A673 (cell line): ENCODE results near the gene CARD9.

Source experiments
- EZH2 ChIP-seq: fragments of 200-600 bp; sonication (generic); IDR thresholded peaks from 2 replicates; pipeline ENCODE4 v1.6.1; 2017; ENCODE audit warnings: borderline replicate concordance, low read depth, mild to moderate bottlenecking, mixed read lengths, antibody characterized with exemption, low read length; ENCODE audit not compliant: poor library complexity, severe bottlenecking
- TF ChIP-seq, protein P1 (sequence below): fragments of 300-800, 200-600 bp; sonication (generic); conservative IDR thresholded peaks from 2 replicates; pipeline ENCODE4 v1.5.1; 2017; ENCODE audit warnings: low read depth, mild to moderate bottlenecking, antibody characterized with exemption, low read length, moderate library complexity, mixed read lengths

DNA sequence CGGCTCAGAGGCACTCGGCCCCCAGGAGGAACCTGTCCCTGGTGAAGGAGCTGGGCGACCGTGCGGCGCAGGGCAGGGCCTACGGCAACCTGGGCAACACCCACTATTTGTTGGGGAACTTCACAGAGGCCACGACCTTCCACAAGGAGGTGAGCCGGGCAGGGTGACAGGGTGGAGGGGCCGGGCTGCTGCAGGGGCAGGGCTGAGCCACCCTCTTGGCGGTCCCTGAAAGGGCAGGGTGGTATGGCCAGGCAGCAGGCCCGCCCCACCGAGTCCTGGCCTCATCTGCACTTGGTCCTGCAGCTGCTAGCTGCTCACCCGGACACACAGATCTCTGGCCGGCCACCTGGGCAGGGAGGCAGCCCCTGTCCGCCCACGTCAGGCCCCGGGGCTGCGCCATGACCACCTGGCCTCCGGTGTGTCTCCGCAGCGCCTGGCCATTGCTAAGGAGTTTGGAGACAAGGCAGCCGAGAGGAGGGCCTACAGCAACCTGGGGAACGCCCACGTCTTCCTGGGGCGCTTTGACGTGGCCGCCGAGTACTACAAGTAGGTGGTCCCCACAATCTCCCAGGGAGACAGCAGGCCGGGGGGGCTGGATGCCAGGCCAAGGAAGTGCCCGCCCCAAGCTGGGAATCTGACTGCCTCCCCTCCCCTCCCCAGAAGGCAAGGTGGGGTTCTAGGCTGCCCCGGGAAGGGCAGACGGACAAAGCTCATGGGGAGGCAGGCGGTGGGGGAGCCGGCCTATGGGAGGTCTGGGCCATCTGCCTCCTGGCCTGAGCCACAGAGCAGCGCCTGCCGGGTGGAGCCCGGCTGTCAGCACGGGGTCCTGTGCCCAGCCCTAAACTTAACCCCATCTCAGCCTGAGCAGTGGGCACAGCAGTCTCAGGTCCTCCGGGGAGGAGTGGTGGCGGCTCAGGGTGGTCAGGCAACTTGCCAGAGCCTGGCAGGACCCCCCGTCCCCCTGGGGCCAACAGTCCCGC is 35.8 kb downstream of the CARD9 start:
- TF ChIP-seq, protein P1, sequence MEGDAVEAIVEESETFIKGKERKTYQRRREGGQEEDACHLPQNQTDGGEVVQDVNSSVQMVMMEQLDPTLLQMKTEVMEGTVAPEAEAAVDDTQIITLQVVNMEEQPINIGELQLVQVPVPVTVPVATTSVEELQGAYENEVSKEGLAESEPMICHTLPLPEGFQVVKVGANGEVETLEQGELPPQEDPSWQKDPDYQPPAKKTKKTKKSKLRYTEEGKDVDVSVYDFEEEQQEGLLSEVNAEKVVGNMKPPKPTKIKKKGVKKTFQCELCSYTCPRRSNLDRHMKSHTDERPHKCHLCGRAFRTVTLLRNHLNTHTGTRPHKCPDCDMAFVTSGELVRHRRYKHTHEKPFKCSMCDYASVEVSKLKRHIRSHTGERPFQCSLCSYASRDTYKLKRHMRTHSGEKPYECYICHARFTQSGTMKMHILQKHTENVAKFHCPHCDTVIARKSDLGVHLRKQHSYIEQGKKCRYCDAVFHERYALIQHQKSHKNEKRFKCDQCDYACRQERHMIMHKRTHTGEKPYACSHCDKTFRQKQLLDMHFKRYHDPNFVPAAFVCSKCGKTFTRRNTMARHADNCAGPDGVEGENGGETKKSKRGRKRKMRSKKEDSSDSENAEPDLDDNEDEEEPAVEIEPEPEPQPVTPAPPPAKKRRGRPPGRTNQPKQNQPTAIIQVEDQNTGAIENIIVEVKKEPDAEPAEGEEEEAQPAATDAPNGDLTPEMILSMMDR, result no peak
- no peak for TF ChIP-seq EZH2
